H9 (cell line): ENCODE results near the gene PABPN1. TPM values are rescaled to one million over a fixed set of nuclear protein-coding genes. Genes with fewer than 3 reads are reported as not detected.

Experiments
- DNase-seq: peaks from one replicate; pipeline ENCODE4 v3.0.0-alpha.2; 2017
- H2AFZ ChIP-seq: one replicate; pipeline ENCODE4 v1.6.1; 2013; ENCODE audit warnings: mild to moderate bottlenecking, low read length, control low read depth, moderate library complexity
- H2AK5ac ChIP-seq: 2 replicates; pipeline ENCODE4 v1.6.1; 2013; ENCODE audit warnings: low read length, control low read depth, mixed read lengths; ENCODE audit not compliant: insufficient read length
- H2BK120ac ChIP-seq: one replicate; pipeline ENCODE4 v1.6.1; 2013; ENCODE audit warnings: low read depth, mild to moderate bottlenecking, low read length, control low read depth, inconsistent platforms; ENCODE audit not compliant: poor library complexity, severe bottlenecking
- H2BK12ac ChIP-seq: 2 replicates; pipeline ENCODE4 v1.6.1; 2013; ENCODE audit warnings: low read length, control low read depth, mixed read lengths, low read depth; ENCODE audit not compliant: insufficient read length
- H2BK15ac ChIP-seq: 2 replicates; pipeline ENCODE4 v1.6.1; 2013; ENCODE audit warnings: low read depth, low read length, control low read depth
- H2BK20ac ChIP-seq: one replicate; pipeline ENCODE4 v1.6.1; 2013; ENCODE audit warnings: low read depth, mild to moderate bottlenecking, low read length, control low read depth, inconsistent platforms; ENCODE audit not compliant: poor library complexity, severe bottlenecking
- H2BK5ac ChIP-seq: 2 replicates; pipeline ENCODE4 v1.6.1; 2013; ENCODE audit warnings: low read length, control low read depth, mixed read lengths; ENCODE audit not compliant: insufficient read length
- H3K14ac ChIP-seq: 2 replicates; pipeline ENCODE4 v1.6.1; 2013; ENCODE audit warnings: low read length, control low read depth; ENCODE audit not compliant: insufficient read depth
- H3K18ac ChIP-seq: 2 replicates; pipeline ENCODE4 v1.6.1; 2013; ENCODE audit warnings: low read depth, mild to moderate bottlenecking, mixed read lengths, low read length, control low read depth; ENCODE audit not compliant: insufficient read length
- H3K23ac ChIP-seq: 2 replicates; pipeline ENCODE4 v1.6.1; 2013; ENCODE audit warnings: low read length, control low read depth, mixed read lengths, low read depth; ENCODE audit not compliant: insufficient read length
- H3K23me2 ChIP-seq: 2 replicates; pipeline ENCODE4 v1.6.1; 2013; ENCODE audit warnings: low read depth, mild to moderate bottlenecking, mixed read lengths, low read length, control low read depth; ENCODE audit not compliant: insufficient read length, poor library complexity, severe bottlenecking
- H3K27ac ChIP-seq: 2 replicates; pipeline ENCODE4 v1.5.1; 2013; ENCODE audit warnings: low read length, control low read depth, mixed read lengths, low read depth; ENCODE audit not compliant: insufficient read length
- H3K27me3 ChIP-seq: 2 replicates; pipeline ENCODE4 v1.6.1; 2013; ENCODE audit warnings: low read length, control low read depth, inconsistent platforms; ENCODE audit not compliant: insufficient read depth
- H3K4ac ChIP-seq: 2 replicates; pipeline ENCODE4 v1.6.1; 2013; ENCODE audit warnings: low read depth, mild to moderate bottlenecking, control low read depth, inconsistent platforms, low read length, moderate library complexity
- H3K4me1 ChIP-seq: 2 replicates; pipeline ENCODE4 v1.6.1; 2013; ENCODE audit warnings: low read length, control low read depth, inconsistent platforms; ENCODE audit not compliant: insufficient read depth
- H3K4me2 ChIP-seq: 2 replicates; pipeline ENCODE4 v1.6.1; 2013; ENCODE audit warnings: low read length, control low read depth, mixed read lengths; ENCODE audit not compliant: insufficient read length, insufficient read depth
- H3K56ac ChIP-seq: 2 replicates; pipeline ENCODE4 v1.6.1; 2013; ENCODE audit warnings: low read depth, mild to moderate bottlenecking, mixed read lengths, low read length, control low read depth; ENCODE audit not compliant: insufficient read length
- H3K79me1 ChIP-seq: 2 replicates; pipeline ENCODE4 v1.6.1; 2013; ENCODE audit warnings: low read depth, mild to moderate bottlenecking, moderate library complexity, low read length, control low read depth, inconsistent platforms; ENCODE audit not compliant: insufficient read depth, poor library complexity, severe bottlenecking
- H3K79me2 ChIP-seq: 2 replicates; pipeline ENCODE4 v1.6.1; 2013; ENCODE audit warnings: low read length, control low read depth, inconsistent platforms; ENCODE audit not compliant: insufficient read depth
- H3K9ac ChIP-seq: 2 replicates; pipeline ENCODE4 v1.6.1; 2013; ENCODE audit warnings: low read length, control low read depth, mixed read lengths; ENCODE audit not compliant: insufficient read length; ENCODE audit errors: extremely low read depth
- H3K9me3 ChIP-seq: one replicate; pipeline ENCODE4 v1.6.1; 2013; ENCODE audit warnings: low read depth, low read length, inconsistent platforms; ENCODE audit not compliant: control insufficient read depth
- H3T11ph ChIP-seq: one replicate; pipeline ENCODE4 v1.6.1; 2013; ENCODE audit warnings: mild to moderate bottlenecking, low read length, control low read depth, inconsistent platforms
- H4K20me1 ChIP-seq: one replicate; pipeline ENCODE4 v1.6.1; 2013; ENCODE audit not compliant: control insufficient read depth, insufficient read length, insufficient read depth
- H4K5ac ChIP-seq: 2 replicates; pipeline ENCODE4 v1.6.1; 2013; ENCODE audit warnings: low read depth, mild to moderate bottlenecking, mixed read lengths, low read length, control low read depth; ENCODE audit not compliant: insufficient read length
- H4K8ac ChIP-seq: replicated peaks from 2 replicates; pipeline ENCODE4 v1.6.1; 2013; ENCODE audit warnings: low read length, control low read depth, mixed read lengths, low read depth; ENCODE audit not compliant: insufficient read length
- H4K91ac ChIP-seq: 2 replicates; pipeline ENCODE4 v1.6.1; 2013; ENCODE audit warnings: low read depth, mild to moderate bottlenecking, moderate library complexity, mixed read lengths, low read length, control low read depth; ENCODE audit not compliant: insufficient read length
- H3K27ac Mint-ChIP-seq, 3 experiments: 2 replicates in 2 of 3; 3 replicates in 1 of 3; pipeline ENCODE4 v1.8.0; 2020 to 2021; ENCODE audit warnings: mixed read lengths in 3 of 3, mild to moderate bottlenecking in 1 of 3, moderate library complexity in 1 of 3
- H3K27me3 Mint-ChIP-seq: 2 replicates; pipeline ENCODE4 v1.8.0; 2021; ENCODE audit warnings: low read depth, mild to moderate bottlenecking, moderate library complexity, mixed read lengths
- H3K36me3 Mint-ChIP-seq, 3 experiments: 2 replicates in 2 of 3; 3 replicates in 1 of 3; pipeline ENCODE4 v1.8.0; 2020 to 2021; ENCODE audit warnings: low read depth in 3 of 3, mixed read lengths in 3 of 3; ENCODE audit not compliant: insufficient read depth in 1 of 3
- H3K4me1 Mint-ChIP-seq, 2 experiments: 2 replicates each; pipeline ENCODE4 v1.8.0; 2020; ENCODE audit warnings: mixed read lengths in 2 of 2
- H3K4me3 Mint-ChIP-seq, 2 experiments: 2 replicates in 1 of 2; 3 replicates in 1 of 2; pipeline ENCODE4 v1.8.0; 2020 to 2021; ENCODE audit warnings: mild to moderate bottlenecking in 2 of 2, mixed read lengths in 2 of 2, moderate library complexity in 1 of 2
- H3K9me3 Mint-ChIP-seq, 2 experiments: 2 replicates in 1 of 2; 3 replicates in 1 of 2; pipeline ENCODE4 v1.8.0; 2020; ENCODE audit warnings: mild to moderate bottlenecking in 2 of 2, mixed read lengths in 2 of 2, moderate library complexity in 1 of 2
- WGBS: extraction: QIAGEN DNeasy Blood & Tissue Kit; methylation state at CpG from one replicate; pipeline ENCODE4 v1.1.7; 2013; ENCODE audit warnings: missing lambda C conversion rate, low lambda C conversion rate, mixed read lengths; ENCODE audit not compliant: insufficient read length; ENCODE audit errors: extremely low coverage; 5-methylcytosine and 5-hydroxymethylcytosine counted together
- total RNA-seq: library from RNA; stranded (reverse); gene quantifications from 2 replicates; pipeline ENCODE4 v1.2.1, GENCODE V29; 2021
- TF ChIP-seq, protein P1 (sequence below): fragments of 200-600 bp; sonication (generic); conservative IDR thresholded peaks from 3 replicates; pipeline ENCODE4 v1.8.0; 2021; ENCODE audit warnings: antibody characterized with exemption, mild to moderate bottlenecking

The PABPN1 gene
- total RNA-seq, 1 experiment from 2014 or later: 333 TPM

- H3K4me1 Mint-ChIP-seq: peaks cover 7 to 16% of the 10 kb centered on the region in 2 experiments; a peak in 3 of 4 replicates
- H3K4me2 ChIP-seq: no peak within 1 kb of the TSS
- no peaks in the 10 kb centered on the region for H3K4me1 ChIP-seq
- H2BK20ac ChIP-seq: no peak within 1 kb of the TSS
- H3K23ac ChIP-seq: no peak within 1 kb of the TSS
- H4K20me1 ChIP-seq: no peaks in the 10 kb centered on the region
- no peak within 1 kb of the TSS for H4K91ac ChIP-seq
- H3K23me2 ChIP-seq: no peaks in the 10 kb centered on the region
- no peaks in the 10 kb centered on the region for H3K9me3 Mint-ChIP-seq
- no peak within 1 kb of the TSS for H2AFZ ChIP-seq
- no peak within 1 kb of the TSS for H3K14ac ChIP-seq
- no peaks in the 10 kb centered on the region for H3K79me1 ChIP-seq
- no peak within 1 kb of the TSS for H3T11ph ChIP-seq
- H3K27ac ChIP-seq: no peak within 1 kb of the TSS
- no peak within 1 kb of the TSS for H2BK15ac ChIP-seq
- no peak within 1 kb of the TSS for H3K18ac ChIP-seq
- no CpG with 5 or more reads among the region's 2 CpGs for WGBS
- H3K4me3 Mint-ChIP-seq: no peak within 1 kb of the TSS
- no peaks in the 10 kb centered on the region; the same call in 1 of the 2 replicates for H3K27me3 ChIP-seq
- no peak within 1 kb of the TSS for H3K27ac Mint-ChIP-seq
- no peak within 1 kb of the TSS for H2BK120ac ChIP-seq
- H2BK5ac ChIP-seq: no peak within 1 kb of the TSS
- H3K36me3 Mint-ChIP-seq: no peaks in the 10 kb centered on the region
- H3K79me2 ChIP-seq: no peaks in the 10 kb centered on the region
- H3K4ac ChIP-seq: no peak within 1 kb of the TSS
- no peak within 1 kb of the TSS for H4K5ac ChIP-seq
- no peak within 1 kb of the TSS for H2BK12ac ChIP-seq
- TF ChIP-seq, protein P1, sequence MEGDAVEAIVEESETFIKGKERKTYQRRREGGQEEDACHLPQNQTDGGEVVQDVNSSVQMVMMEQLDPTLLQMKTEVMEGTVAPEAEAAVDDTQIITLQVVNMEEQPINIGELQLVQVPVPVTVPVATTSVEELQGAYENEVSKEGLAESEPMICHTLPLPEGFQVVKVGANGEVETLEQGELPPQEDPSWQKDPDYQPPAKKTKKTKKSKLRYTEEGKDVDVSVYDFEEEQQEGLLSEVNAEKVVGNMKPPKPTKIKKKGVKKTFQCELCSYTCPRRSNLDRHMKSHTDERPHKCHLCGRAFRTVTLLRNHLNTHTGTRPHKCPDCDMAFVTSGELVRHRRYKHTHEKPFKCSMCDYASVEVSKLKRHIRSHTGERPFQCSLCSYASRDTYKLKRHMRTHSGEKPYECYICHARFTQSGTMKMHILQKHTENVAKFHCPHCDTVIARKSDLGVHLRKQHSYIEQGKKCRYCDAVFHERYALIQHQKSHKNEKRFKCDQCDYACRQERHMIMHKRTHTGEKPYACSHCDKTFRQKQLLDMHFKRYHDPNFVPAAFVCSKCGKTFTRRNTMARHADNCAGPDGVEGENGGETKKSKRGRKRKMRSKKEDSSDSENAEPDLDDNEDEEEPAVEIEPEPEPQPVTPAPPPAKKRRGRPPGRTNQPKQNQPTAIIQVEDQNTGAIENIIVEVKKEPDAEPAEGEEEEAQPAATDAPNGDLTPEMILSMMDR: no peak
- no peak within 1 kb of the TSS for H4K8ac ChIP-seq
- H3K56ac ChIP-seq: no peak within 1 kb of the TSS
- DNase-seq: no peak
- peaks cover 75% of the 10 kb centered on the region for H3K27me3 Mint-ChIP-seq
- H3K9ac ChIP-seq: no peak within 1 kb of the TSS
- H3K9me3 ChIP-seq: no peaks in the 10 kb centered on the region
- H2AK5ac ChIP-seq: no peak within 1 kb of the TSS
Observed at GRCh38 chr14:23372509-23372908, 51.3 kb downstream of the PABPN1 start, which contains the start of gene IL25. IL25 (plus strand) TSS chr14:23372809.
